Prostate gland (tissue), 2 donors: ENCODE measurements around the gene RCAN2.

Experiments
- POLR2A ChIP-seq: fragments of 450-650 bp; IDR thresholded peaks from one replicate; pipeline ENCODE4 v1.6.1; 2016; ENCODE audit warnings: antibody characterized with exemption, mild to moderate bottlenecking
- POLR2AphosphoS5 ChIP-seq: sonication (generic); formaldehyde crosslinking; IDR thresholded peaks from one replicate; pipeline ENCODE4 v1.6.1; 2017; ENCODE audit warnings: antibody characterized with exemption
- TF ChIP-seq, protein P1 (sequence below), 4 experiments: fragments of 200-600 bp in 2 of 4; fragments of 450-650 bp in 2 of 4; sonication (generic) in 2 of 4; IDR thresholded peaks; 1 replicate in 3 of 4; 2 replicates in 1 of 4; pipeline ENCODE4 v1.5.1; 2016 to 2019; ENCODE audit warnings: antibody characterized with exemption in 4 of 4, mild to moderate bottlenecking in 2 of 4, moderate library complexity in 2 of 4

GRCh38 chr6:46509063-46509462 lies 17.8 kb upstream of the RCAN2 start:
- TF ChIP-seq, protein P1, sequence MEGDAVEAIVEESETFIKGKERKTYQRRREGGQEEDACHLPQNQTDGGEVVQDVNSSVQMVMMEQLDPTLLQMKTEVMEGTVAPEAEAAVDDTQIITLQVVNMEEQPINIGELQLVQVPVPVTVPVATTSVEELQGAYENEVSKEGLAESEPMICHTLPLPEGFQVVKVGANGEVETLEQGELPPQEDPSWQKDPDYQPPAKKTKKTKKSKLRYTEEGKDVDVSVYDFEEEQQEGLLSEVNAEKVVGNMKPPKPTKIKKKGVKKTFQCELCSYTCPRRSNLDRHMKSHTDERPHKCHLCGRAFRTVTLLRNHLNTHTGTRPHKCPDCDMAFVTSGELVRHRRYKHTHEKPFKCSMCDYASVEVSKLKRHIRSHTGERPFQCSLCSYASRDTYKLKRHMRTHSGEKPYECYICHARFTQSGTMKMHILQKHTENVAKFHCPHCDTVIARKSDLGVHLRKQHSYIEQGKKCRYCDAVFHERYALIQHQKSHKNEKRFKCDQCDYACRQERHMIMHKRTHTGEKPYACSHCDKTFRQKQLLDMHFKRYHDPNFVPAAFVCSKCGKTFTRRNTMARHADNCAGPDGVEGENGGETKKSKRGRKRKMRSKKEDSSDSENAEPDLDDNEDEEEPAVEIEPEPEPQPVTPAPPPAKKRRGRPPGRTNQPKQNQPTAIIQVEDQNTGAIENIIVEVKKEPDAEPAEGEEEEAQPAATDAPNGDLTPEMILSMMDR (IDR thresholded peaks at IDR 0.05), result no peak
- TF ChIP-seq POLR2A (no peak), POLR2AphosphoS5 (no peak)
